Right cardiac atrium (tissue), 5 donors: ENCODE data around the gene RUNX1. TPM values are rescaled to one million over a fixed set of nuclear protein-coding genes. Genes with fewer than 3 reads are reported as not detected.

Source experiments
- ATAC-seq, 2 donors: fragments of 200-7000 bp; cut with Tn5 transposase; one replicate each; pipeline versions ENCODE4 v1.8.0 to v1.9.1; 2020; ENCODE audit warnings: moderate library complexity in 2 of 2, mild to moderate bottlenecking in 1 of 2
- DNase-seq, 3 donors: peaks; one replicate each; pipeline ENCODE4 v3.0.0-alpha.2; 2020
- H3K27ac ChIP-seq: one replicate; pipeline ENCODE4 v1.5.1; 2013; ENCODE audit warnings: mild to moderate bottlenecking, low read length, control low read depth, moderate library complexity
- H3K27me3 ChIP-seq: one replicate; pipeline ENCODE4 v1.6.1; 2013; ENCODE audit not compliant: control insufficient read depth, insufficient read depth
- H3K4me1 ChIP-seq: one replicate; pipeline ENCODE4 v1.6.1; 2013; ENCODE audit warnings: low read length; ENCODE audit not compliant: control insufficient read depth, insufficient read depth
- H3K4me3 ChIP-seq: one replicate; pipeline ENCODE4 v1.5.1; 2013; ENCODE audit warnings: low read length, control low read depth
- H3K9me3 ChIP-seq: one replicate; pipeline ENCODE4 v1.6.1; 2013; ENCODE audit warnings: low read length; ENCODE audit not compliant: control insufficient read depth
- WGBS: extraction: QIAGEN DNeasy Blood & Tissue Kit; methylation state at CpG from one replicate; pipeline ENCODE4 v1.1.7; 2013; 5-methylcytosine and 5-hydroxymethylcytosine counted together
- intact Hi-C, 4 donors: fragments of 100-400 bp; cut with DNase I; formaldehyde crosslinking; loops; one replicate each; pipeline versions ENCODE4 v1.11.0 to v1.14.0; 2022 to 2023
- polyA plus RNA-seq: library from polyadenylated mRNA; stranded (reverse); fragments of 200-250 nt; gene quantifications from one replicate; pipeline ENCODE4 v1.2.3, GENCODE V29; 2013
- total RNA-seq, 4 donors: library from RNA; stranded (reverse); fragmentation: NEBNext Ultra II Directional; extraction: Animal tissue kit (Norgen Biotek cat#: 25700); gene quantifications; one replicate each; pipeline ENCODE4 v1.2.1, GENCODE V29; 2021
- donor health status: healthy with polysubstance abuse.
- donor health status: DM: no; HTN: yes; CAD: no.
- donor health status: DM: no; HTN: no; CAD: no.
- donor health status: DM: no; HTN: yes; CAD: no; lungs with severe emphysema.
- donor health status: DM: yes; HTN: yes; CAD: no.

Gene RUNX1
- total and polyA plus RNA-seq, 5 donors = 0.81 to 17.6 (median 4.4) TPM

GRCh38 chr21:34980423-34981115, 68.5 kb downstream of the RUNX1 start:
- Histone ChIP-seq H3K9me3 (no peaks in the 10 kb centered on the region), H3K4me3 (no peak overlapping the region), H3K27ac (no peak overlapping the region), H3K27me3 (no peaks in the 10 kb centered on the region), H3K4me1 (no peaks in the 10 kb centered on the region)
- intact Hi-C loops = no loop called here
- WGBS = 53% methylated on average over 8 of the region's 8 CpGs
- no peak for DNase-seq
- ATAC-seq = no peak

GRCh38 chr21:34979383-34979782, 69.7 kb downstream of the RUNX1 start:
- WGBS = 74% methylated on average over 4 of the region's 4 CpGs

GRCh38 chr21:34977333-34977732, 71.8 kb downstream of the RUNX1 start:
- no peak for DNase-seq
- 94% methylated on average over 1 of the region's 1 CpG for WGBS
- intact Hi-C loops = no loop called here
- Histone ChIP-seq H3K27me3 (no peaks in the 10 kb centered on the region), H3K9me3 (no peaks in the 10 kb centered on the region), H3K27ac (no peak overlapping the region), H3K4me3 (no peak overlapping the region), H3K4me1 (no peaks in the 10 kb centered on the region)
- ATAC-seq = no peak

More at GRCh38 chr21:34979383-34979782, 69.7 kb downstream of the RUNX1 start:
- H3K9me3 ChIP-seq = no peaks in the 10 kb centered on the region
- intact Hi-C loops = no loop called here
- H3K4me3 ChIP-seq = no peak overlapping the region
- no peaks in the 10 kb centered on the region for H3K27me3 ChIP-seq
- no peaks in the 10 kb centered on the region for H3K4me1 ChIP-seq
- ATAC-seq (no peak), DNase-seq (no peak)
- H3K27ac ChIP-seq = no peak overlapping the region

DNA sequence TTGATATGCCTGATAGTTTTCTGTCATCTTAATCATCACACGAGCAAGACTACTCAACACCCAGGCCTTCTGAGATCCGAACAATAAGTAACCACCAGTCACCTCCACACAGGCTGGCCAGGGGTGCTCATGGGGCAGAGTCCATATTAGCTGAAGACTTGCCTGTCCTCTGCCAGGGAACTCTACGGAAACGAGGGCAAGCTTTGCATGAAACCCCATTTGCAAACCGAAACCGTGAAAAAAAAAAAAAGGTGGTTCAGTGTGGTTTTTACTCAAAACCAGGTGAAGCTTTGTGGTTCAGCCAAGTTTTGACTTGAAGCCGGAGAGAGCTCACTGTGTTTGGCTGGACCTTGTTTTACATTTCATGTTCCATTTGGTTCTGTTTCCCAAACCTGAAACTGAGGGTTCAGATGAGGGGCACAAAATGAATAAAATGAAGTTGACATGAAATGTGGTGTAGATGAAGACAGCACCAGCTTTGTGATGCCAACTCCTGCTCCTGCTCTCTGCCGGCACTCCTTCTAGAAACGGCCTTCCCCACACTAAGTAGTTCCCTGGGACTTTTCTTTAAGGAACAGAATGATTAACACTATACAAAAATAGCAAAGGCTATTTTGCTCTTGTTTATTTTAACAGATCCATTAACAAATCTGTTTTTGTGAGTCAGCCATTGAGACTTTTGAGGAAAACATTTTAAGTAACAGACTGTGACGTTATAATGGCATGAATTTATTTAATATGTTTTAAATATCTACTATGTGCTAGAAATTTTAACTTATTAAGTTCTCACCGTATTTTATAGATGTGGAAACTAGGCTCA, 74.7 kb downstream of the RUNX1 start:
- ATAC-seq (no peak), DNase-seq (no peak)
- Histone ChIP-seq H3K4me1 (no peaks in the 10 kb centered on the region), H3K9me3 (no peaks in the 10 kb centered on the region), H3K27me3 (no peaks in the 10 kb centered on the region), H3K4me3 (no peak overlapping the region), H3K27ac (no peak overlapping the region)
- WGBS = 84% methylated on average over 11 of the region's 11 CpGs
- intact Hi-C loops = no loop called here

GRCh38 chr21:34973685-34974084, 75.4 kb downstream of the RUNX1 start:
- Histone ChIP-seq H3K4me3 (no peak overlapping the region), H3K4me1 (no peaks in the 10 kb centered on the region), H3K9me3 (no peaks in the 10 kb centered on the region), H3K27me3 (no peaks in the 10 kb centered on the region), H3K27ac (no peak overlapping the region)
- intact Hi-C loops = no loop called here
- no peak for ATAC-seq
- 62% methylated on average over 3 of the region's 3 CpGs for WGBS
- no peak for DNase-seq

GRCh38 chr21:34971656-34972055, 77.4 kb downstream of the RUNX1 start:
- Histone ChIP-seq H3K4me1 (no peaks in the 10 kb centered on the region), H3K9me3 (no peaks in the 10 kb centered on the region), H3K27me3 (no peaks in the 10 kb centered on the region), H3K27ac (no peak overlapping the region), H3K4me3 (no peak overlapping the region)
- intact Hi-C loops = no loop called here
- 96% methylated on average over 1 of the region's 1 CpG for WGBS
- no peak for ATAC-seq
- no peak for DNase-seq

GRCh38 chr21:34970566-34970965, 78.5 kb downstream of the RUNX1 start:
- ATAC-seq (no peak), DNase-seq (no peak)
- H3K4me3 ChIP-seq = no peak overlapping the region
- H3K4me1 ChIP-seq = no peaks in the 10 kb centered on the region
- no peaks in the 10 kb centered on the region for H3K27me3 ChIP-seq
- H3K27ac ChIP-seq = no peak overlapping the region
- intact Hi-C loops = no loop called here
- H3K9me3 ChIP-seq = no peaks in the 10 kb centered on the region
- 84% methylated on average over 4 of the region's 4 CpGs for WGBS

GRCh38 chr21:34970167-34970500, 79.0 kb downstream of the RUNX1 start:
- ATAC-seq (no peak), DNase-seq (no peak)
- Histone ChIP-seq H3K4me3 (no peak overlapping the region), H3K27me3 (no peaks in the 10 kb centered on the region), H3K27ac (no peak overlapping the region), H3K4me1 (no peaks in the 10 kb centered on the region), H3K9me3 (no peaks in the 10 kb centered on the region)
- 50% methylated on average over 2 of the region's 2 CpGs for WGBS
- intact Hi-C loops = no loop called here

DNA sequence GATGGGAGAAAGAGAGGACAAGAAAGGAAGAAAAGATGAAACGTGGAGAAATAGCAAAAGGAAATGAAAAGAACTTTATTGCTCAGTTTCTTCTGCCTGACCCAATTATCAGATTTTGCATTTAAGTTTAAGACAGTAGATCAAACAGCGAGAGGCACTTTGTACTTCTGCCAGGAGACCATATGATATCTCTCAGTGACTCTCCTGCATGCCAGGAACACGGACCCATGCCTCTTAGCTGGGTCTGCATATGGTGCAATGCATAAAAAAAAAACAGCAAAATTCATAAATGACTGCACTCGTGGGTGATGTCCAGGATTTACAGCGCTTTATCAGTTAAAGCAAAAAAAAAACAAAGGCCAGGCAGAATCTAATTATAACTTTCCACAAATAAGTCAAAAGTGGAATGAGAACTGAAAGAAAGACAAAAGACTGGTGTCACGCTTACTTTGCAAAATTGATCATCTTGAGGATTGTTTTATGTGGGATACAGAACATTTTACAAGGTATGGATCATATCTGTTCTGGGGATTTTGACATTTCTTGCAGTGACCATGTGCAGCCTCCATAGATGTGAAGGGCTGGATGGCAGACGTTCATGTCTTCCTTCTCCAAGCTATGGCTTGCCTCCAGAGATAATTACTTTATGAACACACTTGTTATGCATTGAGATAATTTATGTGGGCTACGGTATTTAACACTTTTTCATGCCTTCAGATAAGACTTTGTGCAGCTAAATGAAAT, 79.5 kb downstream of the RUNX1 start:
- no peaks in the 10 kb centered on the region for H3K4me1 ChIP-seq
- H3K4me3 ChIP-seq = no peak overlapping the region
- ATAC-seq (no peak), DNase-seq (no peak)
- intact Hi-C loops = no loop called here
- no peaks in the 10 kb centered on the region for H3K9me3 ChIP-seq
- WGBS = 35% methylated on average over 8 of the region's 8 CpGs
- no peak overlapping the region for H3K27ac ChIP-seq
- no peaks in the 10 kb centered on the region for H3K27me3 ChIP-seq

GRCh38 chr21:34968414-34969333, 80.4 kb downstream of the RUNX1 start:
- ATAC-seq (no peak), DNase-seq (no peak)
- H3K27me3 ChIP-seq = no peaks in the 10 kb centered on the region
- H3K4me1 ChIP-seq = no peaks in the 10 kb centered on the region
- intact Hi-C loops = no loop called here
- WGBS = 80% methylated on average over 13 of the region's 13 CpGs
- H3K9me3 ChIP-seq = no peaks in the 10 kb centered on the region
- H3K4me3 ChIP-seq = no peak overlapping the region
- no peak overlapping the region for H3K27ac ChIP-seq
